ENCODE measurements around the gene NFKB2. TPM values are rescaled to one million over a fixed set of nuclear protein-coding genes. Genes with fewer than 3 reads are reported as not detected.

Gene NFKB2
- total RNA-seq, 1 experiment from 2014 or later, result 51.9 TPM

- no peak for DNase-seq (ENCODE audit: extremely low read depth, low read depth)
These were observed 42.9 kb downstream of the NFKB2 start for GRCh38 chr10:102438374-102438773.

GRCh38 chr10:102444851-102445250 is 49.3 kb downstream of the NFKB2 start:
- no peak for DNase-seq (ENCODE audit: extremely low read depth, low read depth)

GRCh38 chr10:102449321-102450123 is 54.0 kb downstream of the NFKB2 start:
- peak; percentile 48 for DNase-seq (ENCODE audit: extremely low read depth, low read depth)

GRCh38 chr10:102450124-102450373 is 54.5 kb downstream of the NFKB2 start:
- no peak for DNase-seq (ENCODE audit: extremely low read depth, low read depth)

DNA sequence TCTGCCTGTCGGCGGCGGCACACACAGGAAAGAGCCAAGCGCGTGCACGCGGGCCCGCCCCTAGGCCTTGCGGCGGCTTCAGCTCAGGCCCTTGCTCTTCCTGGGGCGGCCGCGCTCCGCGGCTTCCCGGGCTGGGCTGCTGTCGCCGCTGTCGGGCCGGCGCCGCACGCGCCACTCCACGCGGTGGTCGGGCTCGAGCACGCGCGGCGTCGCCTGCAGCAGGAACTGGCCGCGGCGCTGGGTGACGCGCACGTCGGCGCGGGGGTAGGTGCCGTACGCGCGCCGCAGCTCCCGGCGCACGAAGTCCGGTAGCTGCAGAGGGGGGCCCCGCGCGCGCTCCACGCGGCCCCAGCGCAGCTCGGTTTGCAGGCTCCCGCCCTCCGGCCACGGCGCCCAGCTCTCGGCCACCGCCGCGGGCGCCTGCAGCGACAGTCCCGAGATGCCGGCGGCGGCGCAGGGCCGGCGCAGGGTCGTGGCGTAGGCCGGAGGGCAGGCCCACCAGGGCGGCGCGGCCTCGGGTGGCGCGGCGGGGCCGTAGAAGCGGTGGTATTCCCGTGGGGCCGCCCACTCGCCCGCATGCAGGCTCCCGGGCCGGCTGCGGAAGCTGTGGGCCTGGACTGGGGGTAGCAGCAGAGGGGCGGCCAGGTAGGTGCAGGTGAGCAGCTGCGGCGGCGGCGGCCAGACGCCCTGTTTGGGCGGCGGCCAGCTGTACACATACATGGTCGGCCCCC is 55.0 kb downstream of the NFKB2 start:
- peak; percentile 63 for DNase-seq (ENCODE audit: extremely low read depth, low read depth)

DNA sequence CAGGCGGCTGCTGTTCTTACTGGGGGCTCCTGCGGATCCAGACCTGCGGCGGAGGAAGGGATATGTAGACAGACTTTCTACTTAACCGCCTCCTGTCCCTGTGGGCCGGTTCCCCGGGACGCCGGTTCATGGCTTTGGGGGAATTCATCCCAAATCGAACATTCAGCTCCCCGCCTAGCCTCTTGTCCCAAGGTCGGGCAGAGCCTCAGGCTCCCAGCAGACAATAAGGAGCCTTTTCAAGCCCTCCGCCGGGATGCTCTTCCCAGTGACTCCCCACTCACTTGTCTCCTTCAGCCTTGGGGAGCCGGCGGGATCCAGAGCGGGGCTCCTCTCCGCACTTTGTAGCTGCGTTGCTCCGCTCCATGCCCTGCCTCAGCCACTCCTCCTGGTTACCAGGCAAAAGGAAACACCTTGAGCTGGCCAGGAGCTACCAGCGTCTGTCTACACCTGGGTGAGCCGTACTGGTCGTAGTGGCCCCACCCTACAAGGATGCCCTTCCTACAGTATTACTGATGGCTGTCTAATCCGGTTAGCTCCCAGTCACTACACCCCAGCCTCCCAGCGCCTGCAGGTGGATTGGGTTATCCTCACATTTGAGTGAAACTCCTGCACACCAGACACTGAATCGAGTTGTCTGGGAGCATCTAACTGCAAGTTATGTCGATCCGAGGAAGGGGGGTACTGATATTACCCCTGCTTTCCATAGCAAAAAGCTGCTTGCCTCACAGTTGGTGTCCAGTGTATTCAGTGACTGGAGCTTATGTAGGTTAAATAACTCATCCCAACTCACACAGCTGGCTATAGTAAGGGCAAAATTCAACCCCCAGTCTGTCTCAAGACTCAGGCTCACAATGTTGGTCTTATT is 55.8 kb downstream of the NFKB2 start, which contains the start of gene C10orf95:
TSS of gene C10orf95 (minus strand) at position 439 of the 865 bp plus-strand sequence. CDS start 450 bp downstream, outside the sequence.
- no peak for DNase-seq (ENCODE audit: extremely low read depth, low read depth)

Small RNA genes within 50 kb of the gene (small RNA-seq; reads per million reads assigned to genes)
- 7.3 to 125 reads per million in 2 experiments for gene MIR146B

Other genes starting within 250 kb of the NFKB2 start
- 132 and 151 TPM in 2 replicates for gene NOLC1, start 243.3 kb upstream of the NFKB2 start, total RNA-seq (2014; rRNA removed; shearing (Covaris generic))
- 0.20 TPM in 1 of 2 replicates, not detected in the other for gene ELOVL3, start 169.4 kb upstream of the NFKB2 start, total RNA-seq (2014; rRNA removed; shearing (Covaris generic))
- 0.27 TPM in 1 of 2 replicates, not detected in the other for gene PITX3, start 154.2 kb upstream of the NFKB2 start, total RNA-seq (2014; rRNA removed; shearing (Covaris generic))
- gene GBF1, start 150.2 kb upstream of the NFKB2 start, total RNA-seq (2014; rRNA removed; shearing (Covaris generic)), result 27.6 and 30.5 TPM in 2 replicates
- 0.29 and 0.32 TPM in 2 replicates for gene PSD, start 23.1 kb downstream of the NFKB2 start, total RNA-seq (2014; rRNA removed; shearing (Covaris generic))
- 13.7 and 18.1 TPM in 2 replicates for gene FBXL15, start 25.1 kb downstream of the NFKB2 start, total RNA-seq (2014; rRNA removed; shearing (Covaris generic))
- gene CUEDC2, start 36.9 kb downstream of the NFKB2 start, total RNA-seq (2014; rRNA removed; shearing (Covaris generic)), result 51.7 and 55.3 TPM in 2 replicates
- 0.37 and 0.55 TPM in 2 replicates for gene C10orf95, start 55.8 kb downstream of the NFKB2 start, total RNA-seq (2014; rRNA removed; shearing (Covaris generic))
- gene ACTR1A, start 107.0 kb downstream of the NFKB2 start, total RNA-seq (2014; rRNA removed; shearing (Covaris generic)), result 78.5 and 93.2 TPM in 2 replicates
- 1.9 and 2.2 TPM in 2 replicates for gene SUFU, start 108.3 kb downstream of the NFKB2 start, total RNA-seq (2014; rRNA removed; shearing (Covaris generic))
- 36.9 and 42.6 TPM in 2 replicates for gene TRIM8, start 248.8 kb downstream of the NFKB2 start, total RNA-seq (2014; rRNA removed; shearing (Covaris generic))

Measured in NCI-H460 (cell line).